Nephron (organoid): Measurements from ENCODE around the gene DGKQ.

Source experiments
- H3K27ac Mint-ChIP-seq, 3 experiments: 2 replicates each; pipeline ENCODE4 v1.8.0; 2020; ENCODE audit warnings: mixed read lengths in 3 of 3, mild to moderate bottlenecking in 2 of 3, moderate library complexity in 1 of 3
- H3K27me3 Mint-ChIP-seq: 2 replicates; pipeline ENCODE4 v1.8.0; 2021; ENCODE audit warnings: low read depth, mild to moderate bottlenecking, moderate library complexity, mixed read lengths
- H3K36me3 Mint-ChIP-seq: 2 replicates; pipeline ENCODE4 v1.8.0; 2020; ENCODE audit warnings: low read depth, mixed read lengths
- H3K4me1 Mint-ChIP-seq: 2 replicates; pipeline ENCODE4 v1.8.0; 2020; ENCODE audit warnings: mixed read lengths
- H3K4me3 Mint-ChIP-seq, 3 experiments: 2 replicates each; pipeline ENCODE4 v1.8.0; 2020; ENCODE audit warnings: mild to moderate bottlenecking in 3 of 3, mixed read lengths in 3 of 3, moderate library complexity in 2 of 3
- H3K9me3 Mint-ChIP-seq: 2 replicates; pipeline ENCODE4 v1.8.0; 2020; ENCODE audit warnings: mixed read lengths
- CTCF ChIP-seq, 3 experiments: fragments of 200-600 bp; sonication (generic); IDR thresholded peaks; one replicate each; pipeline ENCODE4 v1.5.0; 2021; ENCODE audit warnings: antibody characterized with exemption in 3 of 3; ENCODE audit not compliant: unreplicated experiment in 3 of 3

Gene DGKQ

DNA sequence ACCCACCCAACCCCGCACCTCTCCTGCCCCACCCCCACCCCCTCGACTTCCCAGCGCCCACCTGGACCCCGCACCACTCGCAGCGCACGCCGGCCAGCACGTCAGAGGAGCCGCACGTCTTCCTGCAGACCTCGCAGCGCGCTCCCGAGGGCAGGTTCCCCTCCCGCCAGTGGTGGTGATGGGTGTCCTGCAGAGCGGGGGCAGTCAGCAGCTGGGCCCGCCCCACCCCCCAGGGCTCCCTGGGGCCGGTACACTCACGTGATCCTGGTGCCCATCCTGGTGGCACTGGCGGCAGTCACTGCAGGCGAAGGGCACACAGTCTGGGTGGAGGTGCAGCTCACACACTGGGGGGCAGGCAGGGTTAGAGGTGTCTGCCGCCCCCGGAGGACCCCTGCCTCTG lies 5.1 kb downstream of the DGKQ start:
- no peak overlapping the region for H3K27ac Mint-ChIP-seq
- no peak for TF ChIP-seq CTCF (IDR thresholded peaks at IDR 0.05; ENCODE audit: unreplicated experiment in 3 of 3)
- H3K27me3 Mint-ChIP-seq, result peaks cover 22% of the 10 kb centered on the region
- H3K4me3 Mint-ChIP-seq, result no peak overlapping the region
- H3K9me3 Mint-ChIP-seq, result no peaks in the 10 kb centered on the region
- H3K4me1 Mint-ChIP-seq, result no peaks in the 10 kb centered on the region
- no peaks in the 10 kb centered on the region for H3K36me3 Mint-ChIP-seq

DNA sequence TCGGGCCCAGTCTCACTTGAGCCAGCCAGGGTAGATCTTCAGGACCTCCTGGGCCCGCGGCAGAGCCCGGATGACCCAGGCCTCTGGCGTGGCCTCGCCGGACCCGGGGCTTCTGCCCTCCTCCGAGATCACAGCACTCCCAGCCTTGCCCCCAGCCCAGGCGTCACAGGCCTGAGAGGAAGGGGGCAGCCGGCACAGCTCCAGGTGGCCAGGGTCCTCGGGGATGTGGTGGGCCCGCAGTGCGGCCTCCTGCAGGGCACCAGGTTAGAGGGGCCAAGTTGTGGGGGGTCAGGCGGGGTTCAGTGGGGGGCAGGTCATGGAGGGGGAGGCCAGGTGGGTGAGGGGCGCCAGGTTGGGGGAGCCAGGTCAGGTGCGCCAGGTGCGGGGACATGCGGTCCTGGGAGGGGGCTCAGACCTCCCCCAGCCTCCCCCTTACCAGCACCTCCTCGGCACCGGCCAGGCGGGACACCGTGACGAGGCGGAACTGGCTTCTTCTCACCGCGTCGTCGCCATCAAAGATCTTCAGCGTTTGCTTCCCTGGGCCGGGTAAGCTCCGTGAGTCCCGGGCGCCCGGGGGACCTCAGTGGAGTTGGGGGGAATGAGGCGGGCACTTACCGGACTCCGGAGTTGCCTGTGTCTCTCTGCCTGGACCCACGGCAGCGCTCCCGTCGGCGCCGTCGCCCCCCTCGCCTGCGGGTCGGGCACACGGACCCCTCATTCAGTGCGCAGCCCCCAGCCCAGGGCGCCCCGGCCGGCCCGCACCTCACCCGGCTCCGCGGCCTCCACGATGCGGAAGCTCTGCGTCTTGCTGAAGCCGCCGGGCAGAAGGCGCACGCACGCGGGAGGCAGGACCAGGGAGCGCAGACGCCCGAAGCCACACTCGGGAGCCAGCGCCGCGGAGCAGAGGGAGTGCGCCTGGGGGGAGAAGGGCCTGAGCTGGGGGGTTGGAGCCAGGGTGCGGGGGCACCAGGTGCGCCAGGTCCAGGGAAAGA lies 6.0 kb downstream of the DGKQ start:
- no peaks in the 10 kb centered on the region for H3K36me3 Mint-ChIP-seq
- no peak overlapping the region for H3K27ac Mint-ChIP-seq
- H3K27me3 Mint-ChIP-seq, result peaks cover 22% of the 10 kb centered on the region
- no peak for TF ChIP-seq CTCF (IDR thresholded peaks at IDR 0.05; ENCODE audit: unreplicated experiment in 3 of 3)
- no peaks in the 10 kb centered on the region for H3K9me3 Mint-ChIP-seq
- H3K4me1 Mint-ChIP-seq, result no peaks in the 10 kb centered on the region
- H3K4me3 Mint-ChIP-seq, result no peak overlapping the region

DNA sequence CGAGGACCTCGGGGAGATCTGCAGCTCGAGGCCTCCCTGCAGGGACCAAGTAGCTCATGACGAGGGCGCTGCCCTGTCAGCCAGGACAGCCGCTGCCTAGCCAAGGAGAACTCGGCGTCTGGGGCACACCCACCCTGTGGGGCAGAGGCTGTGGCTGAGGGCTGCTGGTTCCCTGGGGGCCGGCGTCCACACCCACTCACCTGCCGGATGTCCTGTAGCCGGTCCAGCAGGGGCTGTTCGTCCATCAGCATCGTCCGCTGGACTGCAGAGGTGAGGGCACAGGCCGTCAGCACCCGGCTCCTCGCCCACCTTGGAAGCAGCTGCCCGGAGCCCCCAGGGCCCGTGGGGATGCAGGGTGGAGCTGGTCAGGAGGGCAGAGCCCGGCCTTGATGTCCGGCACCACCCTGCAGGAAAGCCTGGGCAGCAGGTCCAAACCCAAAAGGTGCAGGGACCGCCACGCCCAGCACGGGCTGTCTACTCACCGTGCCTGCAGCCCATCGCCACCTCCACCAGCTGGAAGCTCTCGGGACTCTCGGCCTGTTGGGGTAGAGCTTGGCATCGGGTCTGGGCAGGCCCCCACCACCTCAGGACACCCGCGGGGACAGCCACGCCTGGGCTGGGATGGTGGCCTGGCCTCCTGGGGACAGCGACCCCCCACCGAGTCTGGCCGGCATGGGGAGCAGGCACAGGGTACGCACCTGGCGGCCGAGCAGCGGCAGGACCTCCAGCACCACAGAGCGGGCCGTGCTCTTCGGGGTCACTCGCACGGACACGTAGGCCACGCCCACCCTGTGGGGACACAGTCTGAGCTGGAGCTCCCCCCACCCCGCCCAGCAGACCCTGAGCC lies 6.9 kb downstream of the DGKQ start:
- H3K4me1 Mint-ChIP-seq, result no peaks in the 10 kb centered on the region
- H3K9me3 Mint-ChIP-seq, result no peaks in the 10 kb centered on the region
- H3K27me3 Mint-ChIP-seq, result peaks cover 22% of the 10 kb centered on the region
- no peak overlapping the region for H3K4me3 Mint-ChIP-seq
- H3K36me3 Mint-ChIP-seq, result no peaks in the 10 kb centered on the region
- H3K27ac Mint-ChIP-seq, result no peak overlapping the region
- no peak for TF ChIP-seq CTCF (IDR thresholded peaks at IDR 0.05; ENCODE audit: unreplicated experiment in 3 of 3)

DNA sequence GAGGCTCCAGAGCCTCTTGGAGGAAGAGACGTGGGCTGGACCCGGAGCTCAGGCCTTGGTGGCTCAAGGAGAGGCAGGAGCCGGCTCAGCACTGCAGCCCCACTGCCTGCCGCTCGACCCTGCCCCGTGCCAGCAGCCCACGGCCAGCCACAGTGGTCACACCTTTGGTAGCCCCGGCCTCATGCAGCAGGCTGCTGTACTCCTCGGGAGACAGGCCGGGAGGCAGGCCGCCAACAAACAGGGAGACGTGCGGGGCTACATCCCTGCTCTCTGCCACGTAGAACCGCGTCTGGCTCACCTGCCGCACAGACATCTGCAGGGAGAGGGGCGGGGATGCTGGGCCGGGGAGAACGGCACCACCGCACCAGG lies 7.6 kb downstream of the DGKQ start:
- Mint-ChIP-seq H3K9me3 (no peaks in the 10 kb centered on the region), H3K4me1 (no peaks in the 10 kb centered on the region), H3K36me3 (no peaks in the 10 kb centered on the region), H3K27me3 (peaks cover 16% of the 10 kb centered on the region), H3K27ac (no peak overlapping the region), H3K4me3 (no peak overlapping the region)
- TF ChIP-seq CTCF (IDR thresholded peaks at IDR 0.05; ENCODE audit: unreplicated experiment in 3 of 3), result no peak

- no peaks in the 10 kb centered on the region for H3K36me3 Mint-ChIP-seq
- no peak overlapping the region for H3K27ac Mint-ChIP-seq
- H3K4me1 Mint-ChIP-seq, result no peaks in the 10 kb centered on the region
- H3K4me3 Mint-ChIP-seq, result no peak overlapping the region
- H3K9me3 Mint-ChIP-seq, result no peaks in the 10 kb centered on the region
- TF ChIP-seq CTCF (IDR thresholded peaks at IDR 0.05; ENCODE audit: unreplicated experiment in 3 of 3), result no peak
- peaks cover 10% of the 10 kb centered on the region for H3K27me3 Mint-ChIP-seq
These were observed 8.2 kb downstream of the DGKQ start for GRCh38 chr4:965048-965765.
